Stimulated activated CD8-positive, alpha-beta memory T cell treated with anti-CD3 and anti-CD28 coated beads, Interleukin-7, amount 100 ng/mL, for 24 hours (primary cell): ENCODE measurements around the gene MAGI2.

Experiments used
- DNase-seq: peaks from one replicate; pipeline ENCODE4 v3.0.0-alpha.2; 2020; ENCODE audit warnings: low read depth

The MAGI2 gene

DNA sequence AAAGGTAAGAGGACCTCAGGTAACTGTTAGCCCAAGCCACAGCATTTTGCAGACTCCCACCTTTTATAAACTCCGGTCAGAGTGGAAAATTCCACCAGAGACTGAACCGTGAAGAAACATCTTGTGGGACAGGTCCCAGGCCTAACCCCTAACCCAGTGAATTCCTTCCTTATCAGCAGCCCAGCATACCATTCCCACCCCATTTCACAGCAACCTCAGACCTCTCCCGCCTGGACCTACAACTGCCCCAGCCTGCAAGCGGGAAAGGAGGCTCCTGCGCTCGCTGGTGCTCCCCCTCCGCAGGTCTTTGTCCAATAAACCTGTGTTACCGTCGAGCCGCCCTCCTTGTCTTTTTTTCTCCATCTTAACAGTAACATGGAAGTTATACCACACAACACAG is 736.6 kb downstream of the MAGI2 start:
- DNase-seq, result no peak

DNA sequence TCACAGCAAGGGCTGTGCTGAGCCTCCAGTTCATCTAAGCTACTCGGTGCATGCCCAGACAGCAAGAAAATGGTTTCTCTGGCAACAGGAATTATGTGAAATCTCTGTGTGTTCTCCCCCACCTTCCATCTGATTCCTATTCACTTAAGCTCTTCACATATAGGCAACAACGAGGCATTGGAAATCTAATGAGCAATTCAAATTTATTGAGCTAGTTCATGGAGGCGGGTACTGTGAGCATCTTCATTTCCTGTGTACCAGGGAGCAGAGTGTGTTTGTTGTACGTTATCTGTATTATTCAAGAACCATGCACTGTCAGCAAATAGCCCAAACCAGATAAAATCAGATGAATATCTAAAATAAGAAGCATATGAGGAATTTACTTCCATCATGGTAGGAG is 739.1 kb downstream of the MAGI2 start:
- DNase-seq, result no peak

- no peak for DNase-seq
These were observed 741.4 kb downstream of the MAGI2 start for GRCh38 chr7:78712111-78712510.

DNA sequence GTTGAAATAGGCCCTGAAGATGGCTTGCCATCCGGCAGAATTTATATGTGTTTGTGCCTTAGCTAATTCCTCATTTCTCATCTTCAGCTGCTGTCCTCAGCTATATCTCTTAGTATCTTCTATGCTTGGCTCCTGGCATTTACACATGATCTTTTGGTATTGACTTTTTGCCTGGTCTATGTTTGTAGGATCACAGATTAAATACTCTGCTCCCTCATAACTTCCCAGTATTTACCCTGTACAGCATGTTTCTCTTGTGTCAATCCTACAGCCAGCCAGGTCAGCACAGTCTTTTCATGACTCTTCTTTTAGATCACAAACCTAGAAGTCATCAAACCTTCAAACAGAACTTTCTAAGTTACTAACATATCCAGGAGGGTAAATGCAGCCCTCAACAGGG is 743.8 kb downstream of the MAGI2 start:
- DNase-seq, result no peak

- no peak for DNase-seq
These were observed 749.0 kb downstream of the MAGI2 start for GRCh38 chr7:78704504-78704903.

- DNase-seq, result no peak
These were observed 750.1 kb downstream of the MAGI2 start for GRCh38 chr7:78703391-78703790.

- no peak for DNase-seq
These were observed 750.7 kb downstream of the MAGI2 start for GRCh38 chr7:78702770-78703169.

GRCh38 chr7:78695826-78696225 is 757.6 kb downstream of the MAGI2 start:
- no peak for DNase-seq

GRCh38 chr7:78691584-78691983 is 761.9 kb downstream of the MAGI2 start:
- DNase-seq, result no peak

GRCh38 chr7:78690174-78690573 is 763.3 kb downstream of the MAGI2 start:
- no peak for DNase-seq

DNA sequence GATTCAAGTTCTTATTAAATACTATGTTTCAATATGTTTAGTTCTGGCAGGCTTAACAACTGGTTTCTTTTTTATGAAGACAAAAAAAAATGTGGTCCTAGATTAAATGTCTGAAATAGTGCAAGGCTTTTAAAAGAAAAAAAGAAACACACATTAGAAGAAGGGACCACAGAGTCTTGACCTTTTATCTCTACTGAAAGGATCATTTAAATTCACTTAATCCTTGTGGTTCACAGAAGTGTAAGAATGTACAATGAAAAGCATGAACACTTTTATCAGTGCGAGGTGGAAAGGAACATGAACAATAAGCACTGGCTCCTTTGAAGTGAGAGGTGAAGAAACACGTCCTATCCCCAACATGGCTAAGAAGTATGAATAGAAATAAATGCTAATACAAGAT is 765.1 kb downstream of the MAGI2 start:
- no peak for DNase-seq

- no peak for DNase-seq
These were observed 767.3 kb downstream of the MAGI2 start for GRCh38 chr7:78686189-78686588.

- no peak for DNase-seq
These were observed 769.3 kb downstream of the MAGI2 start for GRCh38 chr7:78684201-78684600.

DNA sequence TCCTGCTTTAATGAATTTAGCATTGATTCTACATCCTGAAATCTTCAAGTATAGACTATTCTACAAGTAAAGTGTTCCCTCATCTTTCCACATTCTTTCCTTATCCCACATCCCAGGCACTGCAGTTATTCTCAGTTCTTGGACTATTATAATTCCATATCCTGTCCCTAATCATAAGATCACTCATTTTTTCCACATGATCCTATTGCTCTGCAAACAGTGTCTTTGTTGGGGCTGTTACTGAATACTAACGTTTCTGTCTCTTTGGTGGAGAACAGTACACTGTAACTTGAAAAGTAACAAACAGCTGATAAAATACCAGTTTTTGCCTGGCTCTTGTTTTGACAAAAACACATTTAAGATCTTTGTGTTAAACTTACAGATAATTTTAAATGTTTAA is 769.9 kb downstream of the MAGI2 start:
- no peak for DNase-seq

GRCh38 chr7:78679112-78679876 is 774.2 kb downstream of the MAGI2 start:
- DNase-seq, result no peak

DNA sequence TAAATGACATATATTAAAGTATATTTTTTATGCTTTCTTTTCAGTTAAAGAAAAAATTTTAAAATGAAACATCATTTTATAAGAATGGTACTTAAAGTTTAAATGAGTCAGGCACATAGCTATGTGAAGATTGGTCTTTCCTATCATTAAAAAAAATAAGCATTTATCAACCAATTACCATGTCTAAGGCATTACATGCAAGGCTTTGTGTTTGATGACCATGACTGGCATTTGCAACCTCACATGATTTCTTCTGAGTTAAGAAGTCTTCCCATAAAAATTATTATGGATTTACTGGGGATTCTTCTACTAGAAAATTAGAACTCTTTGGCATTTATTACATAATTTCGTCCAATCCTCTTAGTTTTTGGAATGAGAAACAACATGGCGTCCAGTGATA is 776.1 kb downstream of the MAGI2 start:
- DNase-seq, result no peak

DNA sequence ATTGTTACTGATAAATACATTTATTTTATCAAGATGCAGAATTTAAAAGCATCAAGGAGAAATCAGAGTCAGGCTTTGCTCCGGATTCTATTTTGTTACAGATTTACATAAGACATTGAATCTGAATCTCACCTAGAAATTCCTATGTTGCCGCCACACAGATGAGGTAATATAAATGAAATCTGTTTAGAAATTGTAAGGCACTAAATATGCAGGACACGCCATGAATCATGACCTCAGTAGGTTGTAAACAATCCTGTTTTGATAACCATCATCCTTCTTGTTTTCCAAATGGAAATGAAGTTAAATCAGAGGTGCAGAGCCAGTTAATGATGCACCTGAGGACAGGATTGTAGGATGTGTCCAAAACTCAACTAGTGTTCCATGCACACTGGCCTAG is 778.0 kb downstream of the MAGI2 start:
- DNase-seq, result no peak

GRCh38 chr7:78673272-78673671 is 780.2 kb downstream of the MAGI2 start:
- DNase-seq, result no peak

DNA sequence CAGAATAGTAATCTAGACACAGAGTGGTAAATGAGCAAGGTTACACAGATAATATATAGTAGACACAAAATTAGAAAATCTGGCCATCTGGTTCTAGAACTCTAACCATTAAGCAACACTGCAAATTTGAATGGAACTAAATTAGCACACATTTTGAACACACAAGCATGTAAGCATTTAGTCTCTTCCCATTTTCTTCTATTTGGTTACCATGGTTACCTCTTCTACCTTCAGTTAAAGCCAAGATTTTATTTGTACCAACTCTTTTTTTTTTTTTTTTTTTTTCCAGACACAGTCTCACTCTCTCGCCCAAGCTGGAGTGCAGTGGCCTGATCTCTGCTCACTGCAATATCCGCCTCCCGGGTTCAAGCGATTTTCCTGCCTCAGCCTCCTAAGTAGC is 790.5 kb downstream of the MAGI2 start:
- DNase-seq, result no peak

- no peak for DNase-seq
These were observed 803.5 kb downstream of the MAGI2 start for GRCh38 chr7:78649976-78650375.

GRCh38 chr7:78649236-78649635 is 804.2 kb downstream of the MAGI2 start:
- no peak for DNase-seq

DNA sequence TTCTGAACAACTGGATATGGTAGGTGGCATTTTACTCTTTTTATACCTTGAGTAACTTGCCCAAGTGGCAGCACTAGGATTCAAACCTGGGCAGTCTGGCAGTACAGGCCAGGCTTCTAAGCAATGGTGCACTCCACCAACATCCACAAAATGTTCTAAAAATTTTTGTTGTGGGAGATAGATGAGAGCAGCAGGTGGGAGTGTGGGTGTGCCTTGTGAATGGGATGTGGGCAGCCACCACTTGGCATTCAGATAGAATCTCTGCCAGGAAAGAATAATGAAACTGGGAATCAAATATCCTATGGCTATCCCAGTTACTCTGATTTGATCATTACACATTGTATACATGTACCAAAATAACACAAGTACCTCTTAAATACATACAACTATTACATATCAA is 810.7 kb downstream of the MAGI2 start:
- no peak for DNase-seq

DNA sequence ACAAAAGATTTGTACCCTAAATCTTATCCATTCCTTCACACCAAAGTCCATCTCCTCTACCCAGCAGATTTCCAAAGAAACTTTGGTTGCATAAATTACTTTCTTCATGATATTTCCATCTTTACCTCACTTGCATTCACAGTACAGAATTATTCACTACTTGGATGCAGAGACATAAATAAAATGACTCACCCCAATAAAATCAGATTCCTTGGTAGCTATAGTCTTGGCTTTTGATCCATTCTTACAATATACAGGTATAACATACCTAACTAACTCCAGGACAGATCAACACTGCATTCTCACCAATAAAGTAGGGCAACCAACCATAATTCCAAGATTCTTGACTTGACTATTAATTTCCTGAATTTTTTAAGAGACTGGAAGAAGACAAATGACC is 815.1 kb downstream of the MAGI2 start:
- no peak for DNase-seq

DNA sequence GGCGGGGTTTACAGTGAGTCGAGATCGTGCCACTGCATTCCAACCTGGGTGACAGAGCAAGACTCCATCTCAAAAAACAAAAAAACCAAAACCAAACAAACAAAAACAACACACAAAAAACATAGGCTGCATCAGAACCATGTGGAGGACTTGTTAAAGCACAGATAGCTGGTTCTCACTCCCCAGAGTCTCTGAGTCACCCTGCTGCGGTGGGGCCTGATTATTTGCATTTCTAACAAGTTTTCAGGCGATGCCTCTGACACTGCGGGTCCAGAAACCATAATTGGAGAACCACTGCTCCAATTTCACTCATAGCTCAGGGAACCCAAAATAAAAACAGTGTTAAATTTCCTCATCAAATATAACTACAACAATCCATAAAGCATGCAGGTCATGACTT is 816.7 kb downstream of the MAGI2 start:
- no peak for DNase-seq
